Neural cell (in vitro differentiated cells): ENCODE data around the gene PAX6.

ENCODE experiments used
- CTCF ChIP-seq: fragments of 450-650 bp; IDR thresholded peaks from 2 replicates; pipeline ENCODE4 v1.5.1; 2014; ENCODE audit warnings: antibody characterized with exemption, mild to moderate bottlenecking, moderate library complexity; ENCODE audit not compliant: poor library complexity, severe bottlenecking
- EZH2 ChIP-seq: fragments of 200-600, 300-800 bp; shearing (Covaris generic), sonication (generic); IDR thresholded peaks from 2 replicates; pipeline ENCODE4 v1.6.1; 2014; ENCODE audit warnings: antibody characterized with exemption, low read length, borderline replicate concordance, mild to moderate bottlenecking; ENCODE audit not compliant: insufficient read depth, poor library complexity, severe bottlenecking
- POLR2AphosphoS5 ChIP-seq: IDR thresholded peaks from 2 replicates; pipeline ENCODE4 v1.6.1; 2012
- RAD21 ChIP-seq: fragments of 450-650 bp; conservative IDR thresholded peaks from 2 replicates; pipeline ENCODE4 v1.6.1; 2014; ENCODE audit warnings: antibody characterized with exemption, mild to moderate bottlenecking, moderate library complexity
- REST ChIP-seq: IDR thresholded peaks from 2 replicates; pipeline ENCODE4 v1.6.1; 2012; ENCODE audit warnings: borderline replicate concordance

GRCh38 chr11:31826536-31827438, 15.7 kb upstream of the PAX6 start:
- TF ChIP-seq CTCF (no peak), REST (no peak), POLR2AphosphoS5 (peak; percentile 45), RAD21 (no peak), EZH2 (peak; percentile 48)
